Mesenchymal stem cell (in vitro differentiated cells and primary cell): ENCODE measurements around the gene PAPSS2.
A peak's percentile ranks its signal among the peaks of the same experiment; 100 is the strongest.

Experiments used
- DNase-seq: peaks from one replicate; pipeline ENCODE4 v3.0.0-alpha.2; 2013
- H2AFZ ChIP-seq: one replicate; pipeline ENCODE4 v1.6.1; 2013; ENCODE audit warnings: low read depth, mild to moderate bottlenecking, control low read depth, inconsistent platforms, low read length, moderate library complexity
- H2AK5ac ChIP-seq: 2 replicates; pipeline ENCODE4 v1.6.1; 2013; ENCODE audit warnings: low read length, moderate library complexity, mild to moderate bottlenecking, inconsistent platforms; ENCODE audit not compliant: severe bottlenecking
- H2BK120ac ChIP-seq: one replicate; pipeline ENCODE4 v1.6.1; 2013; ENCODE audit warnings: low read depth, mild to moderate bottlenecking, inconsistent platforms, low read length, moderate library complexity
- H2BK12ac ChIP-seq, 2 experiments: one replicate each; pipeline ENCODE4 v1.6.1; 2013; ENCODE audit warnings: inconsistent platforms in 2 of 2, low read length in 2 of 2, mild to moderate bottlenecking in 2 of 2, moderate library complexity in 2 of 2, control low read depth in 1 of 2
- H2BK15ac ChIP-seq: one replicate; pipeline ENCODE4 v1.6.1; 2013; ENCODE audit warnings: mild to moderate bottlenecking, low read depth, inconsistent platforms; ENCODE audit not compliant: poor library complexity, severe bottlenecking
- H2BK5ac ChIP-seq: 2 replicates; pipeline ENCODE4 v1.6.1; 2013; ENCODE audit warnings: low read depth, mild to moderate bottlenecking, low read length, control low read depth, inconsistent platforms; ENCODE audit not compliant: poor library complexity, severe bottlenecking
- H3K14ac ChIP-seq, 2 experiments: one replicate each; pipeline ENCODE4 v1.6.1; 2013; ENCODE audit warnings: inconsistent platforms in 2 of 2, low read length in 2 of 2, control low read depth in 1 of 2, mild to moderate bottlenecking in 1 of 2, moderate library complexity in 1 of 2
- H3K18ac ChIP-seq, 2 experiments: one replicate each; pipeline ENCODE4 v1.6.1; 2013; ENCODE audit warnings: inconsistent platforms in 2 of 2, low read length in 2 of 2, control low read depth in 1 of 2, low read depth in 1 of 2, mild to moderate bottlenecking in 1 of 2
- H3K23ac ChIP-seq, 2 experiments: one replicate each; pipeline ENCODE4 v1.6.1; 2013; ENCODE audit warnings: inconsistent platforms in 2 of 2, low read length in 2 of 2, mild to moderate bottlenecking in 2 of 2, moderate library complexity in 2 of 2, control low read depth in 1 of 2
- H3K27ac ChIP-seq: 2 replicates; pipeline ENCODE4 v1.5.1; 2013; ENCODE audit warnings: mild to moderate bottlenecking, moderate library complexity, low read length, control low read depth, inconsistent platforms; ENCODE audit not compliant: poor library complexity, severe bottlenecking
- H3K27me3 ChIP-seq, 2 experiments: 2 replicates each; pipeline versions ENCODE4 v1.6.1 to v1.7.0; 2013; ENCODE audit warnings: low read length in 2 of 2, mild to moderate bottlenecking in 2 of 2, moderate library complexity in 2 of 2, control low read depth in 1 of 2, inconsistent platforms in 1 of 2; ENCODE audit not compliant: control insufficient read depth in 1 of 2, insufficient read depth in 1 of 2
- H3K36me3 ChIP-seq, 2 experiments: 2 replicates each; pipeline versions ENCODE4 v1.6.1 to v1.7.0; 2013; ENCODE audit warnings: low read length in 2 of 2, control low read depth in 1 of 2, inconsistent platforms in 1 of 2, low read depth in 1 of 2, mild to moderate bottlenecking in 1 of 2; ENCODE audit not compliant: insufficient read depth in 2 of 2, control insufficient read depth in 1 of 2
- H3K4ac ChIP-seq, 2 experiments: one replicate each; pipeline ENCODE4 v1.6.1; 2013; ENCODE audit warnings: inconsistent platforms in 2 of 2, low read length in 2 of 2, mild to moderate bottlenecking in 2 of 2, moderate library complexity in 2 of 2, control low read depth in 1 of 2, low read depth in 1 of 2
- H3K4me1 ChIP-seq: 2 replicates; pipeline ENCODE4 v1.6.1; 2013; ENCODE audit warnings: low read depth, low read length, control low read depth; ENCODE audit not compliant: control insufficient read depth, insufficient read depth
- H3K4me2 ChIP-seq: 2 replicates; pipeline ENCODE4 v1.6.1; 2013; ENCODE audit warnings: low read length, mild to moderate bottlenecking, inconsistent platforms; ENCODE audit not compliant: poor library complexity, severe bottlenecking
- H3K4me3 ChIP-seq, 2 experiments: 2 replicates each; pipeline versions ENCODE4 v1.5.1 to v1.7.0; 2013; ENCODE audit warnings: low read length in 2 of 2, mild to moderate bottlenecking in 2 of 2, control low read depth in 1 of 2, low read depth in 1 of 2; ENCODE audit not compliant: insufficient read depth in 1 of 2
- H3K79me1 ChIP-seq: replicated peaks from 2 replicates; pipeline ENCODE4 v1.6.1; 2013; ENCODE audit warnings: mild to moderate bottlenecking, control low read depth, low read length, inconsistent platforms; ENCODE audit not compliant: poor library complexity, severe bottlenecking
- H3K9ac ChIP-seq: 2 replicates; pipeline ENCODE4 v1.7.0; 2013; ENCODE audit warnings: mild to moderate bottlenecking, low read length, moderate library complexity
- H3K9me3 ChIP-seq: 2 replicates; pipeline ENCODE4 v1.7.0; 2013; ENCODE audit warnings: mild to moderate bottlenecking, low read length; ENCODE audit not compliant: control insufficient read depth
- H4K8ac ChIP-seq: one replicate; pipeline ENCODE4 v1.6.1; 2013; ENCODE audit warnings: inconsistent platforms, mild to moderate bottlenecking, low read length, moderate library complexity
- H4K91ac ChIP-seq: one replicate; pipeline ENCODE4 v1.6.1; 2013; ENCODE audit warnings: mild to moderate bottlenecking, low read length, inconsistent platforms
- WGBS: methylation state at CpG from one replicate; pipeline ENCODE4 v1.1.7; 2013; ENCODE audit warnings: mixed read lengths; 5-methylcytosine and 5-hydroxymethylcytosine counted together

PAPSS2 gene

DNA sequence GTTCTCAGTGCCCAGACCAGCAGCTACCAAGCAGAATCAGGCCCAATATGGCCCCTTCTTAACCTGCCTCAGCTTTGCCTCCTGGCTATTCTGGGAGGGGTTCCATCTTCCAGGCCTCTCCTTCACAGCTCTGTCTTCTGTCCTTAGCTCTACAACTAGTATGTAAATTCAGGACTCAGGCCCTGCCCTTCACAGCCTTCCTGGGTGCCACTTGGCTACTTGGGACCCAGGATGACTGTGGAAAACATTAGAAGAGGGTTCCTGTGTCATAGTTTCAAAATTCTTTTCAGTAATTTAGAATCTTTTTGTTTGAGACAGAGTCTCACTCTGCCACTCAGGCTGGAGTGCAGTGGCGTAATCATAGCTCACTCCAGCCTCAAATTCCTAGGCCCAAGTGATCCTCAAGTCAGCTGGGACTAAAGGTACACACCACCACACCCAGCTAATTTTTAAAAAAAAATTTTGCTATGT, 33.2 kb upstream of the PAPSS2 start:
- Histone ChIP-seq H2BK15ac (no peak overlapping the region), H3K27me3 (no peaks in the 10 kb centered on the region), H4K91ac (no peak overlapping the region), H3K18ac (no peak overlapping the region), H3K4me3 (no peak overlapping the region), H3K4me1 (no peaks in the 10 kb centered on the region), H2AK5ac (no peak overlapping the region), H3K14ac (no peak overlapping the region), H3K9me3 (no peaks in the 10 kb centered on the region), H3K4me2 (no peak overlapping the region), H2AFZ (no peak overlapping the region), H3K79me1 (no peaks in the 10 kb centered on the region), H3K4ac (no peak overlapping the region), H3K9ac (no peak overlapping the region), H3K23ac (no peak overlapping the region), H2BK5ac (no peak overlapping the region), H2BK12ac (no peak overlapping the region), H4K8ac (no peak overlapping the region), H3K36me3 (no peaks in the 10 kb centered on the region), H3K27ac (no peak overlapping the region), H2BK120ac (no peak overlapping the region)
- 100% methylated on average over 1 of the region's 1 CpG for WGBS
- DNase-seq: no peak

DNA sequence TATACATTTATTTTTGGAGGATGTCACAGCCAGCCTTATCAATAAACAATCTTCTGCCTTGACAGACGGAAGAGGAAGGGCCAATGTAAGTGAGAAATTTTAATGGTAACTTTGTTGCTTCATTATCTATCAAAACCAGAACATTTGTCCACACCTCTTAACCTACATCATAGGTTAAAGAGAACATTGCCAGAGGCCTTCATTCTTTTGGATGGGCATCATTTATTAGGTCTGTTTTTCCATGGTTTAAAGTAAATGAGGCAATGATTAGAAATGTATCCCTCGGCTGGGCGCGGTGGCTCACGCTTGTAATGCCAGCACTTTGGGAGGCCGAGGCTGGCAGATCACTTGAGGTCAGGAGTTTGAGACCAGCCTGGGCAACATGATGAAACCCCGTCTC, 29.5 kb upstream of the PAPSS2 start:
- Histone ChIP-seq H3K14ac (no peak overlapping the region), H3K9me3 (no peaks in the 10 kb centered on the region), H3K27me3 (no peaks in the 10 kb centered on the region), H2BK15ac (no peak overlapping the region), H3K27ac (no peak overlapping the region), H2AFZ (no peak overlapping the region), H4K91ac (no peak overlapping the region), H3K4ac (no peak overlapping the region), H3K4me2 (no peak overlapping the region), H2BK12ac (no peak overlapping the region), H2AK5ac (no peak overlapping the region), H2BK120ac (no peak overlapping the region), H4K8ac (no peak overlapping the region), H3K18ac (no peak overlapping the region), H3K9ac (no peak overlapping the region), H2BK5ac (no peak overlapping the region), H3K4me1 (no peaks in the 10 kb centered on the region), H3K36me3 (no peaks in the 10 kb centered on the region), H3K79me1 (no peaks in the 10 kb centered on the region), H3K23ac (no peak overlapping the region), H3K4me3 (no peak overlapping the region)
- WGBS: 96% methylated on average over 6 of the region's 7 CpGs
- no peak for DNase-seq

DNA sequence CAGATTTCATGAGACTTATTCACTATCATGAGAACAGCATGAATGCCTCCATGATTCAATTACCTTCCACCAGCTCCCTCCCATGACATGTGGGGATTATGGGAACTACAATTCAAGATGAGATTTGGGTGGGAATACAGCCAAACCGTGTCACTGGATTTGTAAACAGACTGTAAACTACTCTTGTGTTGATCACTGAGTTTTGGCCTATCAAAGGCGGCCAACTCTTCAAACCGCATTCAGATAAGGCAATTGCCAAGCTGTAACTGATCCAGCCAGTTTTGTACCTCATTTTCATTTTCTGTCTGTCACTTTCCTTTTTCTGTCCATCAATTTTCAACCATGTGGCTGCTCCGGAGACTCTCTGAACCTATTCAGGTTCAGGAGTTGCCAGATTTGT, 27.2 kb upstream of the PAPSS2 start:
- H3K14ac ChIP-seq: no peak overlapping the region
- H2AK5ac ChIP-seq: no peak overlapping the region
- peaks cover 6% of the 10 kb centered on the region for H3K4me1 ChIP-seq
- no peaks in the 10 kb centered on the region for H3K79me1 ChIP-seq
- no peak overlapping the region for H2BK15ac ChIP-seq
- H3K27ac ChIP-seq: no peak overlapping the region
- H2AFZ ChIP-seq: no peak overlapping the region
- H3K23ac ChIP-seq: no peak overlapping the region
- no peak for DNase-seq
- no peak overlapping the region for H2BK120ac ChIP-seq
- H3K36me3 ChIP-seq: no peaks in the 10 kb centered on the region
- H3K4me3 ChIP-seq: no peak overlapping the region
- WGBS: 99% methylated on average over 3 of the region's 4 CpGs
- no peaks in the 10 kb centered on the region for H3K27me3 ChIP-seq
- no peak overlapping the region for H3K4me2 ChIP-seq
- no peak overlapping the region for H4K91ac ChIP-seq
- H3K4ac ChIP-seq: no peak overlapping the region
- H2BK12ac ChIP-seq: no peak overlapping the region
- no peak overlapping the region for H3K18ac ChIP-seq
- no peak overlapping the region for H4K8ac ChIP-seq
- H3K9me3 ChIP-seq: no peaks in the 10 kb centered on the region
- no peak overlapping the region for H3K9ac ChIP-seq
- H2BK5ac ChIP-seq: no peak overlapping the region

DNA sequence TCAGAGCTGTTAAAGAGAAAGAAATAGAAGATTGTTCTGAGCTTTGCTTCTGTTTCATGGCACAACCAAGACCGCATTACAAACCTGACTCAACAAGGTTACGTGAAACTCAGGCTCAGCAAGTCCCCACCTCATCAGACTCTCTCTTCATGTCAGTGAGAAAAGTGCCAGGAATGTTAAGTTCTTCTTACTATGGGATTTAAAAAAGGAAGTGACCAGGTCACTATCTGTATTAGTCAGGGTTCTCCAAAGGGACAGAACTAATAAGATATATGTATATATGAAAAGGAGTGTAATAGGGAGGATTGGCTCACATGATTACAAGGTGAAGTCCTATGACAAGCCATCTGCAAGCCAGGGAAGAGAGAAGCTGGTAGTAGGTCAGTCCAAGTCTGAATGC, 25.4 kb upstream of the PAPSS2 start:
- Histone ChIP-seq H2BK15ac (no peak overlapping the region), H3K18ac (no peak overlapping the region), H3K79me1 (no peaks in the 10 kb centered on the region), H3K4me1 (peaks cover 6% of the 10 kb centered on the region), H2AFZ (no peak overlapping the region), H3K36me3 (no peaks in the 10 kb centered on the region), H3K9me3 (no peaks in the 10 kb centered on the region), H3K9ac (no peak overlapping the region), H2BK5ac (no peak overlapping the region), H3K14ac (no peak overlapping the region), H2BK12ac (no peak overlapping the region), H2BK120ac (no peak overlapping the region), H3K23ac (no peak overlapping the region), H4K8ac (no peak overlapping the region), H3K4me2 (no peak overlapping the region), H2AK5ac (no peak overlapping the region), H3K4ac (no peak overlapping the region), H3K4me3 (no peak overlapping the region), H3K27me3 (no peaks in the 10 kb centered on the region), H3K27ac (no peak overlapping the region), H4K91ac (no peak overlapping the region)
- WGBS: 100% methylated on average over 2 of the region's 2 CpGs
- DNase-seq: peak; percentile 26
